Testis (tissue), 3 donors: Measurements from ENCODE around the gene TOX2. TPM values are rescaled to one million over a fixed set of nuclear protein-coding genes. Genes with fewer than 3 reads are reported as not detected.

Experiments used
- DNase-seq: peaks from one replicate; pipeline ENCODE4 v3.0.0-alpha.2; 2019
- H3K27ac ChIP-seq, 2 donors: fragments of 200-600 bp; sonication (generic); one replicate each; pipeline ENCODE4 v1.5.1; 2019
- H3K27me3 ChIP-seq: fragments of 200-600 bp; sonication (generic); one replicate; pipeline ENCODE4 v1.5.1; 2019
- H3K36me3 ChIP-seq: fragments of 200-600 bp; sonication (generic); one replicate; pipeline ENCODE4 v1.5.1; 2017; ENCODE audit warnings: low read depth; ENCODE audit errors: missing control alignments
- H3K4me1 ChIP-seq: fragments of 200-600 bp; sonication (generic); one replicate; pipeline ENCODE4 v1.5.1; 2019
- H3K4me3 ChIP-seq, 2 donors: fragments of 200-600 bp; sonication (generic); one replicate each; pipeline ENCODE4 v1.5.1; 2017 to 2019
- H3K9me3 ChIP-seq: fragments of 200-600 bp; sonication (generic); one replicate; pipeline ENCODE4 v1.5.1; 2017
- CTCF ChIP-seq, 3 experiments: fragments of 450-650 bp in 2 of 3; fragments of 200-600 bp in 1 of 3; sonication (generic) in 1 of 3; IDR thresholded peaks; one replicate each; pipeline ENCODE4 v1.5.1; 2016 to 2019; ENCODE audit warnings: antibody characterized with exemption in 3 of 3, mild to moderate bottlenecking in 2 of 3, moderate library complexity in 1 of 3
- POLR2A ChIP-seq: fragments of 450-650 bp; IDR thresholded peaks from one replicate; pipeline ENCODE4 v1.6.1; 2017; ENCODE audit warnings: antibody characterized with exemption, mild to moderate bottlenecking, moderate library complexity
- WGBS, 2 donors: methylation state at CpG; one replicate each; pipeline ENCODE4 v1.1.5; 2018; 5-methylcytosine and 5-hydroxymethylcytosine counted together
- intact Hi-C: fragments of 100-400 bp; cut with DNase I; formaldehyde crosslinking; loops from one replicate; pipeline ENCODE4 v1.15.1; 2023; ENCODE audit warnings: low total_unique reads
- polyA plus RNA-seq: library from polyadenylated mRNA; stranded (reverse); fragments of 350-450 nt; fragmentation: Illumina TruSeq; extraction: RNeasy Lipid Tissue Mini Kit (QIAGEN cat#74804); gene quantifications from one replicate; pipeline ENCODE4 v1.2.3, GENCODE V29; 2014; ENCODE audit warnings: low read depth, low replicate concordance; ENCODE audit not compliant: insufficient read depth
- total RNA-seq, 2 donors: library from RNA; depleted of rRNA; stranded (reverse); fragments of >200 nt; gene quantifications; one replicate each; pipeline ENCODE4 v1.2.3, GENCODE V29; 2016

Gene TOX2
- total and polyA plus RNA-seq, 3 donors from 2014 or later, result 43.8 to 67.0 (median 48.1) TPM

- H3K27ac ChIP-seq, result no peak overlapping the region
- no peaks in the 10 kb centered on the region for H3K4me1 ChIP-seq
- no peaks in the 10 kb centered on the region for H3K27me3 ChIP-seq
- H3K4me3 ChIP-seq, result no peak overlapping the region
- WGBS, 2 donors, result 71 to 83% methylated on average over 2 of the region's 2 CpGs
- TF ChIP-seq POLR2A, result no peak
- TF ChIP-seq CTCF (IDR thresholded peaks at IDR 0.05), result no peak
- no peaks in the 10 kb centered on the region for H3K9me3 ChIP-seq
- intact Hi-C loops, result no loop called here
- no peaks in the 10 kb centered on the region for H3K36me3 ChIP-seq
- DNase-seq, result no peak
These were observed 169.8 kb downstream of the TOX2 start for GRCh38 chr20:44084439-44084838.

GRCh38 chr20:44084891-44085290 is 170.2 kb downstream of the TOX2 start:
- intact Hi-C loops, result no loop called here
- H3K4me3 ChIP-seq, result no peak overlapping the region
- WGBS, 2 donors, result 90 to 96% methylated on average over 7 of the region's 7 CpGs
- H3K27me3 ChIP-seq, result no peaks in the 10 kb centered on the region
- H3K4me1 ChIP-seq, result no peaks in the 10 kb centered on the region
- no peak for DNase-seq
- no peaks in the 10 kb centered on the region for H3K9me3 ChIP-seq
- no peaks in the 10 kb centered on the region for H3K36me3 ChIP-seq
- H3K27ac ChIP-seq, result no peak overlapping the region
- no peak for TF ChIP-seq CTCF (IDR thresholded peaks at IDR 0.05)
- no peak for TF ChIP-seq POLR2A

- H3K4me1 ChIP-seq, result no peaks in the 10 kb centered on the region
- 88 to 91% methylated on average over 7 to 17 of the region's 17 CpGs for WGBS, 2 donors
- H3K4me3 ChIP-seq, result no peak overlapping the region
- H3K27me3 ChIP-seq, result no peaks in the 10 kb centered on the region
- no peak for TF ChIP-seq POLR2A
- no peak for TF ChIP-seq CTCF (IDR thresholded peaks at IDR 0.05)
- no peak overlapping the region for H3K27ac ChIP-seq
- intact Hi-C loops, result no loop called here
- no peaks in the 10 kb centered on the region for H3K9me3 ChIP-seq
- no peaks in the 10 kb centered on the region for H3K36me3 ChIP-seq
- DNase-seq, result no peak
These were observed 171.2 kb downstream of the TOX2 start for GRCh38 chr20:44085616-44086434.

- H3K9me3 ChIP-seq, result no peaks in the 10 kb centered on the region
- no peak for TF ChIP-seq POLR2A
- TF ChIP-seq CTCF (IDR thresholded peaks at IDR 0.05), result no peak
- no peaks in the 10 kb centered on the region for H3K27me3 ChIP-seq
- H3K4me3 ChIP-seq, result no peak overlapping the region
- intact Hi-C loops, result no loop called here
- 80 to 85% methylated on average over 15 of the region's 15 CpGs for WGBS, 2 donors
- no peaks in the 10 kb centered on the region for H3K4me1 ChIP-seq
- no peaks in the 10 kb centered on the region for H3K36me3 ChIP-seq
- DNase-seq, result no peak
- no peak overlapping the region for H3K27ac ChIP-seq
These were observed 172.6 kb downstream of the TOX2 start for GRCh38 chr20:44087051-44087856.
